CD8-positive, alpha-beta memory T cell (primary cell): ENCODE results near the gene TMC7. TPM values are rescaled to one million over a fixed set of nuclear protein-coding genes. Genes with fewer than 3 reads are reported as not detected.
A peak's percentile ranks its signal among the peaks of the same experiment; 100 is the strongest.

ENCODE experiments used
- CTCF ChIA-PET: fragments of 350-600 bp; sonication (Branson Sonifier 250); formaldehyde crosslinking; loops from one replicate; lab custom pipeline; 2021; ENCODE audit warnings: antibody characterized with exemption; lab: Charles Lee
- POLR2A ChIA-PET: fragments of 350-600 bp; sonication (Branson Sonifier 250); formaldehyde crosslinking; loops from one replicate; lab custom pipeline; 2021; ENCODE audit warnings: antibody characterized with exemption; lab: Charles Lee
- DNase-seq, 5 donors: peaks; one replicate each; pipeline versions ENCODE4 v3.0.0 to v3.0.0-alpha.2; 2020 to 2022; ENCODE audit warnings: mixed read lengths in 1 of 5
- H3K27ac ChIP-seq: one replicate; pipeline ENCODE4 v1.7.0; 2013; ENCODE audit warnings: low read depth, mild to moderate bottlenecking, low read length, moderate library complexity
- H3K27me3 ChIP-seq: 2 replicates; pipeline ENCODE4 v1.7.0; 2013; ENCODE audit warnings: low read length, mild to moderate bottlenecking; ENCODE audit not compliant: insufficient read depth, poor library complexity, severe bottlenecking
- H3K36me3 ChIP-seq: 2 replicates; pipeline ENCODE4 v1.7.0; 2013; ENCODE audit warnings: mild to moderate bottlenecking, low read length, moderate library complexity; ENCODE audit not compliant: insufficient read depth
- H3K4me1 ChIP-seq: 2 replicates; pipeline ENCODE4 v1.7.0; 2013; ENCODE audit warnings: mild to moderate bottlenecking, low read length, moderate library complexity; ENCODE audit not compliant: insufficient read depth
- H3K4me3 ChIP-seq: 2 replicates; pipeline ENCODE4 v1.7.0; 2013; ENCODE audit warnings: mild to moderate bottlenecking, low read length
- H3K9me3 ChIP-seq: 2 replicates; pipeline ENCODE4 v1.7.0; 2013; ENCODE audit warnings: mild to moderate bottlenecking, low read length
- H3K27ac Mint-ChIP-seq, 8 donors: one replicate each; pipeline ENCODE4 v1.8.0; 2020 to 2021; ENCODE audit warnings: mixed read lengths in 8 of 8, mild to moderate bottlenecking in 6 of 8, inconsistent platforms in 3 of 8, moderate library complexity in 3 of 8
- H3K27me3 Mint-ChIP-seq, 2 donors: one replicate each; pipeline ENCODE4 v1.8.0; 2020 to 2021; ENCODE audit warnings: mixed read lengths in 2 of 2, mild to moderate bottlenecking in 1 of 2, moderate library complexity in 1 of 2
- H3K36me3 Mint-ChIP-seq, 3 donors: one replicate each; pipeline ENCODE4 v1.8.0; 2020 to 2021; ENCODE audit warnings: mixed read lengths in 3 of 3, inconsistent platforms in 1 of 3, mild to moderate bottlenecking in 1 of 3
- H3K4me1 Mint-ChIP-seq, 3 donors: one replicate each; pipeline ENCODE4 v1.8.0; 2020 to 2021; ENCODE audit warnings: mixed read lengths in 3 of 3, inconsistent platforms in 1 of 3, mild to moderate bottlenecking in 1 of 3
- H3K4me3 Mint-ChIP-seq, 7 donors: one replicate each; pipeline ENCODE4 v1.8.0; 2020 to 2021; ENCODE audit warnings: mixed read lengths in 7 of 7, mild to moderate bottlenecking in 6 of 7, moderate library complexity in 4 of 7, inconsistent platforms in 2 of 7
- H3K9me3 Mint-ChIP-seq, 5 donors: one replicate each; pipeline ENCODE4 v1.8.0; 2020 to 2022; ENCODE audit warnings: mixed read lengths in 5 of 5, mild to moderate bottlenecking in 3 of 5, moderate library complexity in 2 of 5, inconsistent platforms in 1 of 5
- polyA plus RNA-seq: library from polyadenylated mRNA; unstranded; fragments of 300-500 nt; fragmentation: Illumina TruSeq; gene quantifications from one replicate; pipeline ENCODE4 v1.2.3, GENCODE V29; 2021
- total RNA-seq, 2 experiments: library from RNA; stranded (reverse); gene quantifications; one replicate each; pipeline ENCODE4 v1.2.3, GENCODE V29; 2021

The TMC7 gene
- total and polyA plus RNA-seq, 3 experiments from 2014 or later = not detected

DNA sequence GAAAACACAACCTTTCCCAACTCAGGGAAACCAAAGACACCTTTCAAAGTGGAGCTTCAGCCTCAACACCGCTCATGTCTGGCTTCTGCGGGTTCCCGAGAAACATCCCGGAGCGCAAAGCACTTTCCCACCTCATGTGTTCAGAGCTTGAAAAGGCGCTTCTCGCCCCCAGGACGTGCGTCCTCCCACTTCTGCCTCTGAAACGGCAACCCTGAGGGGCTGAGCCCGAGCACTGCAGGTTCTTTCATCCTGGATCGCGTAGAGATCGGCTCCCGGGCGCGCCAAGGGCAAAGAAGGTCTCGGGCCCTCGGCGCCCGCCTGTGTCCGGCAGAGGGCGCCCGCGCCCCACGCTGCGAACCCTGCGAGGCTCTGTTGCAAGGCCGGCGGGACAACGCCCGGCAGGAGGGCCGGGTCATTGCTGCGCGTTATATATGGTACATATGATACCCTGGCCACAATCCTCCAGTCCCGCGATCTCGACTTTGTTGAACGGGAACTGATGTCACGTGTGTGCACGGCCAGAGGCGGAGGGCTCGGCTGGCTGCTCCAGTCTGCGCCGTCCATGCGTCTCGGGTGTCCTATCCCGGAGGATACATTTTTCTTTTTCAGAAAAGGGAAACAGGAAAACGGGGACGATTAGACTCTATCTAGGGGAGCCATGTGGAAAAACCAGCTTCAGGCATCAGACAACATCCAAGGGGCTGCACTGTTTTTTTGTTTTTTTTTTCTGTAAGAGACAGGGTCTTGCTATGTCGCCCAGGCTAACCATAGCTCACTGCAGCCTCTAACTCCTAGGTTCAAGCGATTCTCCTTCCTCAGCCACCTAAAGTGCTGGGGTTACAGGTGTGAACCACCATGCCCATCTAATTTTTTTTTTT, 102.8 kb downstream of the TMC7 start:
- POLR2A ChIA-PET = no interaction called here

DNA sequence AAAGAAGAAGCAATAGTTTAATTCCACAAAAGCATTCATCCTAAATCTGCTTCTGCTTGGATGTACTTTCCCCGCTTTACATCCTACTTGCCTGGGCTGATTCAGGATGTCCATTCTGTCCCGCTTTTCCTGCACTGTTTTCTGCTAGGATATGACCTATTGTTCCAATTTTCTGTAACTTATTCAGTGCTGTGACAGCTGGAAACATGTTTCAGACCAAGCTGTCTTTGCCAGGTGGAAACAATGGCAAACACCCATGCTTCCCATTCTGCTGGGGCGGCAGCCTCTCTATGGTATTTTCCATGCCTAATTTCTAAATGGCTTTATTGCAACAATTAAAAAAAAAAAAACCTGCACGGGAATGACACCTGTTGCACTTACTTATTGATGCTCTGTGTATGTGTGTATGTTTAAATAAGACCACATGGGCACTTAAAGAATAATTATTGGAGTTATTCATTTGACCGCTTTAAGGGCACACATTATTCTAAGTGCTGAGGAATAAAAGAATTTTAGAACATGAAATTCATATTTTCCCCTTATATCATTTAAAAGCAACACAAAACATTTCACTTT, 104.7 kb downstream of the TMC7 start:
- Histone ChIP-seq H3K27me3 (peaks cover 7% of the 10 kb centered on the region), H3K9me3 (no peaks in the 10 kb centered on the region), H3K4me3 (no peak overlapping the region), H3K4me1 (peaks cover 11% of the 10 kb centered on the region), H3K27ac (no peak overlapping the region), H3K36me3 (no peaks in the 10 kb centered on the region)
- Mint-ChIP-seq H3K4me1 (peaks cover 2 to 7% (median 7%) of the 10 kb centered on the region in 3 donors), H3K36me3 (no peaks in the 10 kb centered on the region), H3K4me3 (no peak overlapping the region), H3K9me3 (no peaks in the 10 kb centered on the region), H3K27me3 (peaks cover 7 to 8% of the 10 kb centered on the region in 2 donors), H3K27ac (no peak overlapping the region)
- ChIA-PET POLR2A (no interaction called here), CTCF (no interaction called here)
- DNase-seq = no peak

More for the DNA sequence above, 102.8 kb downstream of the TMC7 start:
- H3K4me1 Mint-ChIP-seq = peaks cover 2 to 7% (median 7%) of the 10 kb centered on the region in 3 donors
- Histone ChIP-seq H3K4me3 (peak overlapping the region; percentile 46), H3K27ac (no peak overlapping the region), H3K36me3 (no peaks in the 10 kb centered on the region), H3K4me1 (peaks cover 11% of the 10 kb centered on the region), H3K27me3 (peaks cover 7% of the 10 kb centered on the region), H3K9me3 (no peaks in the 10 kb centered on the region)
- H3K36me3 Mint-ChIP-seq = peaks cover 4 to 6% (median 6%) of the 10 kb centered on the region in 3 donors
- CTCF ChIA-PET = interaction anchor here (0.6 to 3.8 kb wide), 19 partner anchors 8 to 1529 kb away, joined by 3 to 38 read pairs (median 4); partner anchors contain the start of genes COQ7 and VPS35L
- H3K27ac Mint-ChIP-seq = no peak overlapping the region
- peak; percentile 62 to 74 (median 66) for DNase-seq
- no peaks in the 10 kb centered on the region for H3K9me3 Mint-ChIP-seq
- H3K4me3 Mint-ChIP-seq = peak overlapping the region in 6 of 7 donors; percentile 29 to 68 (median 64)
- peaks cover 3 to 8% of the 10 kb centered on the region in 2 donors for H3K27me3 Mint-ChIP-seq

GRCh38 chr16:19089410-19089955, 105.7 kb downstream of the TMC7 start:
- CTCF ChIA-PET = no interaction called here

DNA sequence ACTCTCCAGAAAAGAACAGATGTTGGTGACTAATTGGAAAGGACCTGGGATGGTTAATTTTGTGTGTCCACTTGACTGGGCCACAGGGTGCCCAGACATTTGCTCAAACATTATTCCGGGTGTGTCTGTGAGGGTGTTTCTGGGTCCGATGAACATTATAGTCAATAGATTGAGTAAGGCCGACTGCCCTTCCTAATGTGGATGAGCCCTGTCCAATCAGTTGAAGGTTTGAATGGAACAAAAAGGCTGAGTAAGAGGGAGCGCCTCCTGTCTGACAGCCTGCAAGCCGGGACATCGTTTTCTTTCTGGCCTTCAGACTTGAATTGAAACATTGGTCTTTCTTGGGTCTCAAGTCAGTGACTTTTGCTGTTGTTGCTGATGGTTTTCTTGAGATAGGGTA, 107.2 kb downstream of the TMC7 start:
- CTCF ChIA-PET = no interaction called here
- Histone ChIP-seq H3K9me3 (no peaks in the 10 kb centered on the region), H3K27ac (no peak overlapping the region), H3K36me3 (no peaks in the 10 kb centered on the region), H3K27me3 (peaks cover 6% of the 10 kb centered on the region), H3K4me1 (peaks cover 9% of the 10 kb centered on the region), H3K4me3 (no peak overlapping the region)
- Mint-ChIP-seq H3K9me3 (no peaks in the 10 kb centered on the region), H3K27me3 (peaks cover 8 to 13% of the 10 kb centered on the region in 2 donors), H3K4me1 (peaks cover 5 to 13% (median 11%) of the 10 kb centered on the region in 3 donors), H3K4me3 (no peak overlapping the region), H3K27ac (no peak overlapping the region), H3K36me3 (no peaks in the 10 kb centered on the region)
- DNase-seq = no peak
- POLR2A ChIA-PET = no interaction called here

More at GRCh38 chr16:19089410-19089955, 105.7 kb downstream of the TMC7 start:
- Mint-ChIP-seq H3K4me1 (peaks cover 2 to 7% (median 7%) of the 10 kb centered on the region in 3 donors), H3K27me3 (peaks cover 7 to 14% of the 10 kb centered on the region in 2 donors), H3K4me3 (no peak overlapping the region), H3K27ac (no peak overlapping the region), H3K36me3 (no peaks in the 10 kb centered on the region), H3K9me3 (no peaks in the 10 kb centered on the region)
- no peak for DNase-seq
- H3K4me1 ChIP-seq = peaks cover 11% of the 10 kb centered on the region
- H3K9me3 ChIP-seq = no peaks in the 10 kb centered on the region
- no peaks in the 10 kb centered on the region for H3K36me3 ChIP-seq
- no peak overlapping the region for H3K4me3 ChIP-seq
- H3K27ac ChIP-seq = no peak overlapping the region
- H3K27me3 ChIP-seq = peaks cover 7% of the 10 kb centered on the region
- POLR2A ChIA-PET = no interaction called here

DNA sequence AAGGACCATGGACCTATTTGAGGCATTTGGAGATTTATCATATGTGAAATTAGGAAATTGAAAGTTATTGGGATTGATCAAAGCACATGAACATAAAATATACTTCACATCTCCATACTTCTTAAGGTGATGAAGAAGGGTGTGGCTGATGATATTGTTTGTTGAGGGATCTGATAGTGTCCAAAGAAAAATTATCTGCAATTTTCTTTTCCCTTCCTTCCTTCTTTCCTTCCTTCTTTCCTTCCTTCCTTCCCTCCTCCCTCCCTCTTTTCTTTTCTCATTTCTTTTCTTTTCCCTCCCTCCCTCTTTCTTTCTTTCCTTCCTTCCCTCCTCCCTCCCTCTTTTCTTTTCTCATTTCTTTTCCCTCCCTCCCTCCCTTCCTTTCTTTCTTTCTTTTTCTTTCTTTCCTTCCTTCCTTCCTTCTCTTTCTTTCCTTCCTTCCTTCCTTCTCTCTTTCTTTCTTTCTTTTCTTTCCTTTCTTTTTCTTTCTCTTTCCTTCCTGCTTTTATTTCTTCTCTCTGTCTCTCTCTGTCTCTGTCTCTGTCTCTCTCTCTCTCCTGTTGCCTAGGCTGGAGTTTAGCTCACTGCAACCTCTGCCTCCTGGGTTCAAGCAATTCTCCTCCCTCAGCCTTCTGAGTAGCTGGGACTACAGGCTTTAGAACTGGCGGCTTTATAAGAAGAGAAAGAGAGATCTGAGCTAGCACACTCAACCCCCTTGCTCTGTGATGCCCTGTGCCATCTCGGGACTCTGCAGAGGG, 109.1 kb downstream of the TMC7 start:
- Mint-ChIP-seq H3K9me3 (peaks cover 0 to under 1% (median 0%) of the 10 kb centered on the region in 5 donors), H3K27ac (no peak overlapping the region), H3K27me3 (peaks cover 6 to 19% of the 10 kb centered on the region in 2 donors), H3K36me3 (peaks cover 0 to 3% (median 0%) of the 10 kb centered on the region in 3 donors), H3K4me1 (peaks cover 4 to 6% (median 4%) of the 10 kb centered on the region in 3 donors), H3K4me3 (no peak overlapping the region)
- Histone ChIP-seq H3K4me1 (no peaks in the 10 kb centered on the region), H3K9me3 (no peaks in the 10 kb centered on the region), H3K27me3 (no peaks in the 10 kb centered on the region), H3K27ac (no peak overlapping the region), H3K4me3 (no peak overlapping the region), H3K36me3 (no peaks in the 10 kb centered on the region)
- DNase-seq = no peak
- CTCF ChIA-PET = interaction anchor here (3.6 kb wide), 1 partner anchor 7 kb away, joined by 12 read pairs; no protein-coding TSS in a partner anchor
- POLR2A ChIA-PET = no interaction called here

DNA sequence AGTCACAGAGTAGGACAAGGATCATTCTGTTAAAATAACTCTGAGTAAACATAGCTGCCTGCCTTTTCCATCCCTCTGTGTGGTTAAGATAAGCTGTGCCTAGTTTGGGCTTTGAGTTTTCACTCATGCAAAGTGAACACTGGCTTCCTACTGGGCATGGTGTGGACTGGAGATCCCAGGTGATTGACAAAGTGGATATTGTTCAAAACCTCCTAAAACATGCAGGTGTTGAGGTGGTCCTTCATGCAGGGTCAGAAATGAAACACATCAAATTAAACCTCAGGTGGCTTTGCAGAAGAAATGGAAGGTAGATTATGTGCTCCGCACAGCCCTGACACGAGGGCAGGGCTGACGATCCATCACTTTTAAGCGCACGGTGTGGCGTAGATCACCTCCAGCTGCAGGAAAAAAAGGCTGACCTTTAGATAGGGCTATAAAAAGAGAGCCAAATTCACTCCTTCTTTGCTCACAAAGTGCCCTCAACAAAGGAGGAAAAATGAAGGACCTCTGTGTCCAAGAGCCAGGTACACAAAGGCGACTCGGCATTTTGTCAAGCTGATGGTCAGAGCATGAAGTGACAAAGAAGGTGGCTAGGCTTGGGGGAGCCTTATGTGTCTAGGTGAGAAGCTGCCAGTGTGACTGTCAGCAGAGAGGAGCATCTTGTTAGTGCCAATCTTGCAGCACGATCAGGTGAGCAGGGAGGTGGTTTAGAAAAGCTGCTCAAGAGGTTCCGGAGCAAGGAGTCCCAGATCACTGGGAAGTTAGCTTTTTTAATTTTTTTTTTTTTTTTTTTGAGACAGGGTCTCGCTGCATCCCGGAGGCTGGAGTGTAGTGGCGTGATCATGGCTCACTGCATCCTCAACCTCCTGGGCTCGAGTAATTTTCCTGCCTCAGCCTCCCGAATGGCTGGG, 110.2 kb downstream of the TMC7 start:
- Mint-ChIP-seq H3K4me1 (peaks cover 4 to 6% (median 4%) of the 10 kb centered on the region in 3 donors), H3K27me3 (peaks cover 6 to 23% of the 10 kb centered on the region in 2 donors), H3K4me3 (no peak overlapping the region), H3K9me3 (peaks cover 0 to 2% (median 0%) of the 10 kb centered on the region in 5 donors), H3K27ac (no peak overlapping the region), H3K36me3 (peaks cover 0 to 11% (median 2%) of the 10 kb centered on the region in 3 donors)
- no peaks in the 10 kb centered on the region for H3K27me3 ChIP-seq
- H3K4me1 ChIP-seq = no peaks in the 10 kb centered on the region
- no peaks in the 10 kb centered on the region for H3K36me3 ChIP-seq
- H3K4me3 ChIP-seq = no peak overlapping the region
- H3K9me3 ChIP-seq = no peaks in the 10 kb centered on the region
- CTCF ChIA-PET = interaction anchor here (3.6 kb wide), 1 partner anchor 8 kb away, joined by 12 read pairs; no protein-coding TSS in a partner anchor
- H3K27ac ChIP-seq = no peak overlapping the region
- POLR2A ChIA-PET = no interaction called here
- DNase-seq = no peak
